NCI-H748 (cell line): Measurements from ENCODE around the gene NR5A1.

ENCODE experiments used
- DNase-seq: peaks from one replicate; lab custom pipeline; 2025; ENCODE audit not compliant: unreplicated experiment; lab: John Stamatoyannopoulos, UW

NR5A1 gene

GRCh38 chr9:124444166-124444565 is 63.0 kb downstream of the NR5A1 start:
- no peak for DNase-seq

- no peak for DNase-seq
Measured at GRCh38 chr9:124443625-124444024, 63.6 kb downstream of the NR5A1 start.

DNA sequence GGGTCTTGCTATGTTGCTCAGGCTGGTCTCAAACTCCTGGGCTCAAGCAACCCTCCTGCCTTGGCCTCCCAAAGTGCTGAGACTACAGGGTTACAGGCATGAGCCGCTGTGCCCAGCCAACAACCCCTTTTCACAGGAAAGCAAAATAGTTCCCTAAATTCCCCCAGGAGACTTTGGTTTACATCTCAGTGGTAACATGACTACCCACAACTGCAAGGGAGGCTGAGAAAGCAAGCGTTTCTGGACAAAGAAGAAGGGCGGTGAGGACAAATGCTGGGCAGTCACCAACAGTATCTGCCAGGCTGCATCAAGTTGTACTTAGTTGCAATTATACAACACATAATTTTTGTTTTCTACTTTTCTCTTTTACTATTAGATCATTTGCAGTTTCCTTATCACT is 64.4 kb downstream of the NR5A1 start:
- DNase-seq = no peak

DNA sequence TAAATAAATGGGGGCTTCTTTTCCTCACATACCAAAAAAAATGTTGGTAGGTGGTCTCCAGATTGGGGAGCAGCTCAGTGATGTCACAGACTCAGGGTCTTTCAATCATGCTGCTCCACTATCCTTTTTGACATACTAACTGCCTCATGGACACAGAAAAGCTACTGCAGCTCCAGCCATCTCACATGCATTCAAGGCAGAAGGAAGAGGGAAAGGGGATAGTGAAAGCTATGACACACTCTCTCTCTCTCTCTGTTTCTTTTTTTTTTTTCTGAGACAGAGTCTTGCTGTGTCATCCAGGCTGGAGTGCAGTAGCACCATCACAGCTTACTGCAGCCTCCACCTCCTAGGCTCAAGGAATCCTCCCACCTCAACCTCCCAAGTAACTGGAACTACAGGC is 64.8 kb downstream of the NR5A1 start:
- DNase-seq = no peak

DNA sequence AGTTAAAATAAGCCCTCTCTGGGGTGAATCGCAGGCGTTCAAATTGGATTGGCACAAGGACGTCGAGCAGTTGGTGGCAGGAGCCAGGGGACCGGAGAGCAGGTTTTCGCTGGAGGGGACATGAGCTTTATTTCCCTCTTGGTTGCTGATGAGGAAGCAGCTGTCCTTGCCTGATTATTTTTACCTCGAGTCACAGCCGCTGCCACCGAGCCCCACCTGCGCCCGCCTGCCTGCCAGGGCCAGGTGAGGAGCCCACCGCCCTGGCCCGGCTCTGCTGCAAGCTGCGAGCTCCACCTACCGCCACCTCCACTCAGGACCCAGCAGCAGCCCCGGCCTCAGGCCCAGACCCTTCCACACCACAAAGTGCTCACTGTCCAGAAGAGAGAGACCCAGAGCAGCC is 65.9 kb downstream of the NR5A1 start:
- no peak for DNase-seq

- no peak for DNase-seq
Measured at GRCh38 chr9:124440786-124441185, 66.4 kb downstream of the NR5A1 start.

GRCh38 chr9:124439686-124440243 is 67.4 kb downstream of the NR5A1 start:
- no peak for DNase-seq

DNA sequence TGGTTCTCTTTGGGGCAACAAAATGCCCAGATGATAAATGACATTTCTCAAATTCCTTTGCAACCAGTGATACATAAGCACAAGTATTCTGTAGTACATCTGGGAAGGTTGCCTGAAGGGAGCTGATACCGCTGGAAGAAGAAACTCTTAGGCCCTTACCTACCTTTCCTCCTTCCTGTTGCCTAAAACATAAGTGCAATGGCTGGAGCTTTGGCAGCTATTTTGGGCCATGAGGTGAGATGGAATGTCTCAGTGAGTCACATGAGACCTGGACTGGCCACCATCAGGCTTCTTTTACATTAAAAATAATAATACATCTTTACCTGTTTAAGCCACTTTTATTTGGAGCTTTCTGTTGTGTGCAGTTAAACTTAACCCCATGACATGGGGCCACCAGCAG is 68.1 kb downstream of the NR5A1 start:
- no peak for DNase-seq

GRCh38 chr9:124438091-124438490 is 69.1 kb downstream of the NR5A1 start:
- DNase-seq = no peak

DNA sequence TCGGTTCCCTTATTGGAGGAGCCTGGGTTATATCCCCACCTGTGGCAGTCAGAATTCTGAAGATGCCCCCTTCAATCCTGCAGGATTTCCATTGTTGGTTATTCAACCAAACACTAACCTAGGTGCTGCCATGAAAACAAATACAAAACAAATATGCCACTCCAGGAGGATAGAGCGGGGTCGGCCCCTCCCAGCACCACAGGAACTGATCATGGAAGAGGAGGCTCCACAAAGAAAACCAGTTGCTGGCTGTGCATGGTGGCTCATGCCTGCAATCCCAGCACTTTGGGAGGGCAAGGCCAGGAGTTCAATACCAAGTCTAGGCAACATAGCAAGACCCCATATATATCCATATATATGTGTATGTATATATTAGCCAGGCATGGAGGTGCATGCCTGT is 70.1 kb downstream of the NR5A1 start:
- DNase-seq = no peak

GRCh38 chr9:124436320-124436719 is 70.9 kb downstream of the NR5A1 start:
- DNase-seq = no peak
